Activated CD8-positive, alpha-beta memory T cell treated with anti-CD3 and anti-CD28 coated beads, Interleukin-2, amount 50 U/mL, for 24 hours (primary cell): ENCODE measurements around the gene OIT3.
"Not testable (repeated sequence)": the region's sequence is repeated elsewhere in the genome, so short reads cannot be mapped to it uniquely, and the experiment has no call there.

Experiments
- DNase-seq: peaks from one replicate; pipeline ENCODE4 v3.0.0-alpha.2; 2020; ENCODE audit errors: extremely low read depth

Gene OIT3

GRCh38 chr10:72903941-72904446 lies 10.5 kb downstream of the OIT3 start:
- DNase-seq: not testable (repeated sequence)

- DNase-seq: no peak
These were observed 11.3 kb downstream of the OIT3 start for GRCh38 chr10:72904806-72905205.

GRCh38 chr10:72906446-72906845 lies 12.9 kb downstream of the OIT3 start:
- DNase-seq: no peak

GRCh38 chr10:72910705-72911104 lies 17.2 kb downstream of the OIT3 start:
- DNase-seq: no peak

GRCh38 chr10:72911758-72912157 lies 18.2 kb downstream of the OIT3 start:
- DNase-seq: no peak

GRCh38 chr10:72912736-72913135 lies 19.2 kb downstream of the OIT3 start:
- no peak for DNase-seq

GRCh38 chr10:72913287-72913686 lies 19.7 kb downstream of the OIT3 start:
- DNase-seq: no peak

GRCh38 chr10:72917201-72917600 lies 23.7 kb downstream of the OIT3 start:
- not testable (repeated sequence) for DNase-seq

- DNase-seq: not testable (repeated sequence)
These were observed 24.3 kb downstream of the OIT3 start for GRCh38 chr10:72917803-72918332.

GRCh38 chr10:72918352-72918751 lies 24.8 kb downstream of the OIT3 start:
- DNase-seq: no peak

- not testable (repeated sequence) for DNase-seq
These were observed 27.7 kb downstream of the OIT3 start for GRCh38 chr10:72921147-72921683.

GRCh38 chr10:72924351-72924750 lies 30.8 kb downstream of the OIT3 start:
- no peak for DNase-seq

GRCh38 chr10:72925951-72926465 lies 32.5 kb downstream of the OIT3 start:
- no peak for DNase-seq

- no peak for DNase-seq
These were observed 33.9 kb downstream of the OIT3 start for GRCh38 chr10:72927485-72927884.

- no peak for DNase-seq
These were observed 35.3 kb downstream of the OIT3 start for GRCh38 chr10:72928798-72929197.

GRCh38 chr10:72930276-72930675 lies 36.7 kb downstream of the OIT3 start:
- DNase-seq: no peak

- DNase-seq: no peak
These were observed 38.9 kb downstream of the OIT3 start for GRCh38 chr10:72932259-72933015.

- DNase-seq: no peak
These were observed 41.8 kb downstream of the OIT3 start for GRCh38 chr10:72935361-72935760.

- no peak for DNase-seq
These were observed 50.1 kb downstream of the OIT3 start for GRCh38 chr10:72943498-72944234.

GRCh38 chr10:72946963-72947362 lies 53.4 kb downstream of the OIT3 start:
- no peak for DNase-seq

GRCh38 chr10:72948762-72949161 lies 55.2 kb downstream of the OIT3 start:
- DNase-seq: no peak

- no peak for DNase-seq
These were observed 58.2 kb downstream of the OIT3 start for GRCh38 chr10:72951760-72952159.
